Stimulated activated CD8-positive, alpha-beta memory T cell treated with anti-CD3 and anti-CD28 coated beads, Interleukin-15, amount 100 ng/mL, for 24 hours (primary cell): Measurements from ENCODE around the gene TWF1.
"Not testable (repeated sequence)": the region's sequence is repeated elsewhere in the genome, so short reads cannot be mapped to it uniquely, and the experiment has no call there.

ENCODE experiments used
- DNase-seq: peaks from one replicate; pipeline ENCODE4 v3.0.0-alpha.2; 2020; ENCODE audit warnings: low read depth

The TWF1 gene

GRCh38 chr12:43805149-43805859, 813 bp downstream of the TWF1 start:
- no peak for DNase-seq

GRCh38 chr12:43797561-43798217, 8.4 kb downstream of the TWF1 start:
- DNase-seq = no peak

- no peak for DNase-seq
Observed at GRCh38 chr12:43795716-43796280, 10.3 kb downstream of the TWF1 start.

GRCh38 chr12:43789941-43790340, 16.2 kb downstream of the TWF1 start:
- no peak for DNase-seq

- DNase-seq = no peak
Observed at GRCh38 chr12:43786899-43787693, 19.0 kb downstream of the TWF1 start.

- DNase-seq = no peak
Observed at GRCh38 chr12:43776498-43776897, 29.6 kb downstream of the TWF1 start.

- DNase-seq = no peak
Observed at GRCh38 chr12:43766291-43766690, 39.8 kb downstream of the TWF1 start.

GRCh38 chr12:43764528-43764927, 41.6 kb downstream of the TWF1 start:
- DNase-seq = no peak

- DNase-seq = no peak
Observed at GRCh38 chr12:43763769-43764168, 42.3 kb downstream of the TWF1 start.

GRCh38 chr12:43762596-43762995, 43.5 kb downstream of the TWF1 start:
- DNase-seq = no peak

- DNase-seq = no peak
Observed at GRCh38 chr12:43761500-43761899, 44.6 kb downstream of the TWF1 start.

GRCh38 chr12:43760396-43760795, 45.7 kb downstream of the TWF1 start:
- no peak for DNase-seq

GRCh38 chr12:43758728-43759563, 47.2 kb downstream of the TWF1 start, which contains the start of the genes IRAK4 and PUS7L:
IRAK4 (plus strand) TSS chr12:43758951; CDS start chr12:43768112, 9,161 bp downstream.
PUS7L (minus strand) TSS chr12:43758790; CDS start chr12:43755245, 3,545 bp downstream.
- peak; percentile 81 for DNase-seq

GRCh38 chr12:43758247-43758727, 47.8 kb downstream of the TWF1 start:
- DNase-seq = peak; percentile 4

GRCh38 chr12:43754015-43754414, 52.1 kb downstream of the TWF1 start:
- DNase-seq = no peak

GRCh38 chr12:43751360-43751759, 54.8 kb downstream of the TWF1 start:
- DNase-seq = not testable (repeated sequence)

GRCh38 chr12:43750814-43751213, 55.3 kb downstream of the TWF1 start:
- DNase-seq = no peak

GRCh38 chr12:43749016-43749415, 57.1 kb downstream of the TWF1 start:
- no peak for DNase-seq

- DNase-seq = no peak
Observed at GRCh38 chr12:43744826-43745225, 61.3 kb downstream of the TWF1 start.
